Parathyroid adenoma (tissue), 2 donors: ENCODE data around the gene SNUPN.

ENCODE experiments used
- H2AFZ ChIP-seq: fragments of 300-600 bp; sonication (generic); one replicate; pipeline ENCODE4 v1.7.0; 2017; ENCODE audit warnings: antibody characterized with exemption, mild to moderate bottlenecking
- H3K27ac ChIP-seq: fragments of 300-600 bp; sonication (generic); one replicate; pipeline ENCODE4 v1.7.0; 2017
- H3K27me3 ChIP-seq: fragments of 300-600 bp; sonication (generic); one replicate; pipeline ENCODE4 v1.7.0; 2017; ENCODE audit warnings: low read length; ENCODE audit not compliant: control insufficient read depth, insufficient read depth
- H3K36me3 ChIP-seq: fragments of 300-600 bp; sonication (generic); one replicate; pipeline ENCODE4 v1.7.0; 2017; ENCODE audit warnings: low read length; ENCODE audit not compliant: control insufficient read depth, insufficient read depth
- H3K4me1 ChIP-seq: fragments of 300-600 bp; sonication (generic); one replicate; pipeline ENCODE4 v1.7.0; 2017; ENCODE audit warnings: control low read depth
- H3K4me2 ChIP-seq: fragments of 300-600 bp; sonication (generic); one replicate; pipeline ENCODE4 v1.7.0; 2017; ENCODE audit warnings: low read length
- H3K4me3 ChIP-seq: fragments of 300-600 bp; sonication (generic); one replicate; pipeline ENCODE4 v1.7.0; 2017; ENCODE audit warnings: low read depth, low read length
- H3K79me2 ChIP-seq: fragments of 300-600 bp; sonication (generic); one replicate; pipeline ENCODE4 v1.7.0; 2017; ENCODE audit warnings: control low read depth
- H3K9ac ChIP-seq: fragments of 300-600 bp; sonication (generic); one replicate; pipeline ENCODE4 v1.7.0; 2017; ENCODE audit warnings: mild to moderate bottlenecking
- H3K9me3 ChIP-seq: fragments of 300-600 bp; sonication (generic); one replicate; pipeline ENCODE4 v1.7.0; 2017; ENCODE audit warnings: low read length; ENCODE audit not compliant: control insufficient read depth
- TF ChIP-seq, protein P1 (sequence below): fragments of 300-600 bp; sonication (generic); IDR thresholded peaks from one replicate; pipeline ENCODE4 v1.7.0; 2017; ENCODE audit warnings: antibody characterized with exemption, mild to moderate bottlenecking
- donor health status: primary hyperparathyroidism.

SNUPN gene

DNA sequence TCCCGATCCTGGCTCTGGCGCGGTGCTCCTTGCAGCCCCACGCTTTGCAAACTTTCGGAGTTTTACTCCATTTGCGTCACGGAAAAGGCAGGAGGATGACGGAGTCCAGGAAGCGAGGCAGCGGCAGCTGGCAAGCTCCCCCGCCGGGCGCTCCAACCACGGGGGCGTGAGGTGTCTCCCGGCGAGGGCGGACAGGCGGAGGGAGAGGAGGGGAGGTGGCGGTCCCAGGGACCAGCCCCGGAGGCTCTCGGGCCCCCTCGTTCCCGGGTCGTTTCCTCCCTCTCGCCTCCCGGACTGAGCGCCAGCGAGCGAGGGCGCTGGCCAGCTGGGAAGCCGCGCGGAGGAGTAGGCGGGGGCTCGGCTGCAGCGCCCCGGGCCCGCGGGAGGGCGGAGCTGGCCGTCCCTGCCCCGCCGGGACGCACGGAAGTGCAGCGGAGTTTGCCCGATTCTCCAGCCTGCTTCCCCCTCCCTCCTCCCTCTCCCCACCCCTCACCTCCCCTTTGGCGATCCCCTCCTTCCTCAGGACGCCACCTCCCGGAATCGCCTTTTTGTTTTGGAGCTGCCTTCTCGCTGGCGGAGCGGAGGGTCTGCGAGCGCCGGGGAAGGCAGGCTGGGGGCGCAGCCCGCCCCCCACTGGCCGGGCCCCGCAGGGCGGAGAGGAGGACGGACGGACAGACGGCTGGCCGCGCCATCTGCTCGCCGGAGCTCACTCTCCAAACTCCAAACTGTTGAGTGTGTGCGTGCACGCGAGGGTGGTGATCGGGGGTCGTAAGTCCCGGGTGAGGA, 22.0 kb upstream of the SNUPN start, which contains the start of gene SNX33:
Gene SNX33, plus strand, starts transcription at position 543 of the 786 bp plus-strand sequence. CDS start 1,191 bp downstream, outside the sequence.
- Histone ChIP-seq H3K4me2 (peak within 1 kb of the TSS; percentile 93), H3K4me3 (peak within 1 kb of the TSS; percentile 88), H3K9me3 (no peaks in the 10 kb centered on the region), H3K4me1 (peaks cover 7% of the 10 kb centered on the region), H2AFZ (peak within 1 kb of the TSS; percentile 84), H3K79me2 (no peaks in the 10 kb centered on the region), H3K27me3 (no peaks in the 10 kb centered on the region), H3K9ac (peak within 1 kb of the TSS; percentile 2), H3K27ac (peak within 1 kb of the TSS; percentile 65), H3K36me3 (no peaks in the 10 kb centered on the region)
- TF ChIP-seq, protein P1, sequence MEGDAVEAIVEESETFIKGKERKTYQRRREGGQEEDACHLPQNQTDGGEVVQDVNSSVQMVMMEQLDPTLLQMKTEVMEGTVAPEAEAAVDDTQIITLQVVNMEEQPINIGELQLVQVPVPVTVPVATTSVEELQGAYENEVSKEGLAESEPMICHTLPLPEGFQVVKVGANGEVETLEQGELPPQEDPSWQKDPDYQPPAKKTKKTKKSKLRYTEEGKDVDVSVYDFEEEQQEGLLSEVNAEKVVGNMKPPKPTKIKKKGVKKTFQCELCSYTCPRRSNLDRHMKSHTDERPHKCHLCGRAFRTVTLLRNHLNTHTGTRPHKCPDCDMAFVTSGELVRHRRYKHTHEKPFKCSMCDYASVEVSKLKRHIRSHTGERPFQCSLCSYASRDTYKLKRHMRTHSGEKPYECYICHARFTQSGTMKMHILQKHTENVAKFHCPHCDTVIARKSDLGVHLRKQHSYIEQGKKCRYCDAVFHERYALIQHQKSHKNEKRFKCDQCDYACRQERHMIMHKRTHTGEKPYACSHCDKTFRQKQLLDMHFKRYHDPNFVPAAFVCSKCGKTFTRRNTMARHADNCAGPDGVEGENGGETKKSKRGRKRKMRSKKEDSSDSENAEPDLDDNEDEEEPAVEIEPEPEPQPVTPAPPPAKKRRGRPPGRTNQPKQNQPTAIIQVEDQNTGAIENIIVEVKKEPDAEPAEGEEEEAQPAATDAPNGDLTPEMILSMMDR, result peak; percentile 47

DNA sequence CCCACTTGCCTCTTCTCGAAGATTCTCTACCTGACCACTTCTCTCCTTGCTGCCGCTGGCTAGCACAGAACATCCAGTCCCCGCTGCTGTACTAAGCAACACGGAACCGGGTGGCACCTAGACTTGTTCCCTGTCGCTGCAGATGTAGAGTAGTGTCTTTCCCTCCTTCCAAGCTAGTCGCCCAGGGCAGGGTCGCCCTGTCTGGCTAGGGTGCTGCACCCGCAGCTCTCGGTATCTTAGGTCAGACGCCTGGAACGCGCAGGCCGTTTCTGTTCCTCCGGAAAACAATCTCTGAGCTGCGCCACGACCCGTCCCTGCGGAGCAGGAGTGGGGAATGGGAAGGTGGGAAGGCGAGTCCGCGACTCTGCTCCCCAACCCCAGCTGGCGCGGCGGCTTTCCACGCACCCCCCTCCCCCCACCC, 21.4 kb upstream of the SNUPN start:
- H2AFZ ChIP-seq, result peak overlapping the region; percentile 84
- no peaks in the 10 kb centered on the region for H3K27me3 ChIP-seq
- no peaks in the 10 kb centered on the region for H3K36me3 ChIP-seq
- H3K4me2 ChIP-seq, result peak overlapping the region; percentile 93
- H3K9me3 ChIP-seq, result no peaks in the 10 kb centered on the region
- peak overlapping the region; percentile 2 for H3K9ac ChIP-seq
- TF ChIP-seq, protein P1, result no peak
- peaks cover 7% of the 10 kb centered on the region for H3K4me1 ChIP-seq
- no peaks in the 10 kb centered on the region for H3K79me2 ChIP-seq
- H3K4me3 ChIP-seq, result peak overlapping the region; percentile 88
- H3K27ac ChIP-seq, result peak overlapping the region; percentile 65

DNA sequence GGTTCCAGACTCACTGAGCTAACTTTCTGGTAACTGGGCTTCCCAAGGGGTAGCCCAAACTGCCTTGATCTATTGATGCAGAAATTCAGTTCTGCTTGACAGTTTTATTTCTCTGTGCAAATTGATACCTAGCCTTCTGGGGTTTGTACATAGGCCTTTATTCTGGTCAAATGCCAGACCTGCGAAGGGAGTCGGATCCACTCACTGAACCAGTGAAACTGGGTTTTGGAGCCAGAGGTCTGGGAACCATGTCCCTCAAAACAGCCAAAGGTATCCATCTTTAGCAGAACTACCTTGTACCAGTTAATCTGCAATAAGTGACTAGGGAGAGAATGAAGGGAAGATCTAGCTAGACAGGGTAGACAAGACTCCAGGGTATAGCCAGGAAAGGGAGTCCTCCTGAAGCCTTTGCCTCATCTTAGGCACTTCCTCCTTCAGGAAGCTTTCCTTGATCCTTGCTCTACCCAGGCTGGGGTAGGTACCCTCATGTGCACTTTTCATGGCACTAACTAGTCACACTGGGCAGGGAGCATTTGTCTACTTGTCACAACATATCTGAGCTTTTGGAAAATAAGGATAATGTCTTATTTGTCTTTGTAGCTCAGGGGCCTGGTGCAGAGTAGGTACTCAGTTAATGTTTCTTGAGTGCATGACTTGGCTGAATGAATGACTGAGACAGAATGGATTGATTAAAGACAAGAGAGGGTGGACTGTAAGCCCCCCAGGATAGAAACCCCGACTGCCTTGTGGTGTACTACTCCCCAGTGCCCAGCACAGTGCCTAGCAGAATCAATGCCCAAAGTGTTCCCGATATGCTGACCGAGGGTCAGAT, 20.8 kb upstream of the SNUPN start:
- Histone ChIP-seq H3K4me1 (peaks cover 6% of the 10 kb centered on the region), H3K4me3 (peak overlapping the region; percentile 88), H3K9me3 (no peaks in the 10 kb centered on the region), H3K27me3 (no peaks in the 10 kb centered on the region), H3K79me2 (no peaks in the 10 kb centered on the region), H3K36me3 (no peaks in the 10 kb centered on the region), H3K9ac (no peak overlapping the region), H3K27ac (peak overlapping the region; percentile 65), H3K4me2 (peak overlapping the region; percentile 93), H2AFZ (peak overlapping the region; percentile 84)
- TF ChIP-seq, protein P1, result no peak

DNA sequence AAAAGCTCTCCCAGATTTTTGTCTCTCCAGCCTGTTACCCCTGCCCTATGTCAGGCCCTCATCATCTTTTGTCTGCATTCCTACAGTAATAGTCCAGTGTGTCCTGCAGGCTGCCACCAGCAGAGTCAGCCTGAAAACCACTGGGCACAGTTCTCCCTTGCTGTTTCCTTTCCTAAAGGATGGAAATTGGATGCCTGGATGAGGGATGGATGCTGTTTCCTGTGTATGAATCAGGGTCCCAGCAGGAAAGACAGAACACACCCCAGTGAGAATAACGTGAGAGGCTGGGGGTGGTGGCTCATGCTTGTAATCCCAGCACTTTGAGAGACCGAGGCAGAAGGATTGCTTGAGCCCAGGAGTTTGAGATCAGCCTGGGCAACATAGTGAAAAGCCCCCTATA, 18.9 kb upstream of the SNUPN start:
- TF ChIP-seq, protein P1, result no peak
- H3K4me1 ChIP-seq, result peaks cover 4% of the 10 kb centered on the region
- no peaks in the 10 kb centered on the region for H3K27me3 ChIP-seq
- H3K4me3 ChIP-seq, result no peak overlapping the region
- no peak overlapping the region for H2AFZ ChIP-seq
- H3K36me3 ChIP-seq, result no peaks in the 10 kb centered on the region
- no peak overlapping the region for H3K27ac ChIP-seq
- H3K4me2 ChIP-seq, result no peak overlapping the region
- H3K79me2 ChIP-seq, result no peaks in the 10 kb centered on the region
- H3K9me3 ChIP-seq, result no peaks in the 10 kb centered on the region
- no peak overlapping the region for H3K9ac ChIP-seq
